Measurements from ENCODE around the gene TMEM181. TPM values are rescaled to one million over a fixed set of nuclear protein-coding genes. Genes with fewer than 3 reads are reported as not detected.

Gene TMEM181
- total RNA-seq, 4 donors from 2014 or later: 10.5 to 22.1 (median 16.8) TPM

DNA sequence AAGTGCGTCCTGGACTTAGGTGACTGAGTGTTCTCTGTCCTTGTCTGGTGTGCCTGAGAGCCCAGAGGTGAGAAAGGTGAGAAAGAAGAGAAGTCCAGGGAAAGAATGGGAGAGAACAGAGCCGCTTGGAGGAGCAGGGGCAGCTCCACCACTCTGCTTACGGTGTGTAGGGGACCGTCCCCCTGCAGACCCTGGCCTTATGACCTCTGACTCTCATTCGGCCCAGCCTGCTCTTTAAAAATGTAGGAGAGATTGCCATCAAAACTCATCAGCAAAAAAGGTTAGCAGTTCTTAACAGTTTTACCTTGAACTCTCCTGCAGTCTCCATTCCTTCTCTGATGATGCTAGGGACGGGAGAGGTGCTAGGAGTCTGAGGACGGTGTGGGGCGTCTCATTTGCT, 2.0 kb downstream of the TMEM181 start:
- Histone ChIP-seq H3K4me1 (peaks cover 10 to 49% (median 18%) of the 10 kb centered on the region in 3 donors), H3K4me3 (peak overlapping the region in 1 of 4 donors; percentile 100), H3K36me3 (no peaks in the 10 kb centered on the region), H3K27ac (no peak overlapping the region), H3K27me3 (peaks cover 0 to 5% (median 0%) of the 10 kb centered on the region in 4 donors), H3K9me3 (no peaks in the 10 kb centered on the region)
- intact Hi-C loops (cut with DNase I): no loop called here
- 89 to 93% methylated on average over 7 to 8 of the region's 8 CpGs for WGBS, 2 donors
- no peak for DNase-seq
- no peak for TF ChIP-seq POLR2A (IDR thresholded peaks at IDR 0.05)
- TF ChIP-seq, protein P1, sequence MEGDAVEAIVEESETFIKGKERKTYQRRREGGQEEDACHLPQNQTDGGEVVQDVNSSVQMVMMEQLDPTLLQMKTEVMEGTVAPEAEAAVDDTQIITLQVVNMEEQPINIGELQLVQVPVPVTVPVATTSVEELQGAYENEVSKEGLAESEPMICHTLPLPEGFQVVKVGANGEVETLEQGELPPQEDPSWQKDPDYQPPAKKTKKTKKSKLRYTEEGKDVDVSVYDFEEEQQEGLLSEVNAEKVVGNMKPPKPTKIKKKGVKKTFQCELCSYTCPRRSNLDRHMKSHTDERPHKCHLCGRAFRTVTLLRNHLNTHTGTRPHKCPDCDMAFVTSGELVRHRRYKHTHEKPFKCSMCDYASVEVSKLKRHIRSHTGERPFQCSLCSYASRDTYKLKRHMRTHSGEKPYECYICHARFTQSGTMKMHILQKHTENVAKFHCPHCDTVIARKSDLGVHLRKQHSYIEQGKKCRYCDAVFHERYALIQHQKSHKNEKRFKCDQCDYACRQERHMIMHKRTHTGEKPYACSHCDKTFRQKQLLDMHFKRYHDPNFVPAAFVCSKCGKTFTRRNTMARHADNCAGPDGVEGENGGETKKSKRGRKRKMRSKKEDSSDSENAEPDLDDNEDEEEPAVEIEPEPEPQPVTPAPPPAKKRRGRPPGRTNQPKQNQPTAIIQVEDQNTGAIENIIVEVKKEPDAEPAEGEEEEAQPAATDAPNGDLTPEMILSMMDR (IDR thresholded peaks at IDR 0.05): no peak

DNA sequence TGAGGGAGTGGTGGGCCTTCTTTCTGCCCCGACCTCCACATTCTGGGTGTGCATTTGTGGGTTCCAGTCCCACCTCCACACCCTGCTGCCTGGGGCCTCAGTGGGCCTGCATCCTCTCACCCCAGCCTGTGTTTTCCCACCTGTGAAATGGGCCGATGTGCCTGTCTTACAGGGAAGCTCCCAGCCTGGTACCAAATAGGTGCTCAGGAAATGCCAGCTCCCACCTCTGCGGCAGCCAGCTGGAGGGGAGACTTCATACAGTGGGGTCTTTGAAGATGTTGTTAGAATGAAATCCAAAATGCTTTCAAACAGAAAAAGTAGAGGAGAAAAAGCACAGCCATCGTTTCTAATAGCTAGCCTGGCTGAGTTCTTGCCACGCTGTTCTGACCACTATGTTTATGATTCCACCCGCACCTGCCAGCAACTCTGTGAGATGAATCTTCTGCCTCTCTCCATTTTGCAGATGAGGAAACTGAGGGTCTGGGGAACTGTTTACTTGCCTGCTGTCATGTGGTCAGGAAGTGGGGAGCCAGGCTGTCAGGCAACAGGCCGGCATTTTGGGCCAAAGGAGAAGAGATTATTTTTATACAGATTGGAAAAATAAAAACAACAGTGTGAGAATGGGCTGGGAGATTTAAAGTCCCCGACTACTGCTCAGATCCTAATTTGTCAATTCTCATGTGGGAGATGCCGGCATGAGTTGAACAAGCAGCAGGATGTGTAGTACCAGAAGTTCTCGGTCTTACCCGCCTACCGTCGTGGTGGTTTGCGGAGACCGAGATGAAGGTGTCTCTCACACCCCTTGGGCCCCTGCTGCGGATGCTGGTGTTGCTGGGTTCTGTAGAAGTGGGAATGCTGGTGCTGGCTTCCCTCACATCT, 4.6 kb downstream of the TMEM181 start:
- Histone ChIP-seq H3K36me3 (no peaks in the 10 kb centered on the region), H3K4me1 (peaks cover 10 to 64% (median 29%) of the 10 kb centered on the region in 3 donors), H3K27ac (no peak overlapping the region), H3K27me3 (no peaks in the 10 kb centered on the region), H3K4me3 (no peak overlapping the region), H3K9me3 (no peaks in the 10 kb centered on the region)
- TF ChIP-seq POLR2A (IDR thresholded peaks at IDR 0.05): no peak
- TF ChIP-seq, protein P1 (IDR thresholded peaks at IDR 0.05): no peak
- WGBS, 2 donors: 84 to 89% methylated on average over 14 to 16 of the region's 16 CpGs
- intact Hi-C loops (cut with DNase I): no loop called here
- DNase-seq: no peak

DNA sequence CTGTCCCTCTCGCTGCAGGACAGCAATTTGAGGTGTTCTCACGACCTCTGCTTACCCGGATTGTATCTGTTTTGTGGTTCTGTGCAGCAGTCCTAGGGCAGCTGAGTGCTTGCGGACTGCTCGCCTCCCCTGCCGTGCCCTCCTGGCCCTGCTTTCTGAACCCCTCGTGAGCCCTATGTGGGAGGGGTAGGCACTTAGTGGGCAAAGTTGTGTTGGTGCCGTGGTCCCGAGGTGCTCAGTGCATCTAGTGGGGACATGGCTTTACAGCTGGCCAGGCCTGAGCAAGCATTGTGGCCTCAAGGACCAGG, 5.2 kb downstream of the TMEM181 start:
- no peak overlapping the region for H3K27ac ChIP-seq
- TF ChIP-seq, protein P1 (IDR thresholded peaks at IDR 0.05): no peak
- TF ChIP-seq POLR2A (IDR thresholded peaks at IDR 0.05): no peak

DNA sequence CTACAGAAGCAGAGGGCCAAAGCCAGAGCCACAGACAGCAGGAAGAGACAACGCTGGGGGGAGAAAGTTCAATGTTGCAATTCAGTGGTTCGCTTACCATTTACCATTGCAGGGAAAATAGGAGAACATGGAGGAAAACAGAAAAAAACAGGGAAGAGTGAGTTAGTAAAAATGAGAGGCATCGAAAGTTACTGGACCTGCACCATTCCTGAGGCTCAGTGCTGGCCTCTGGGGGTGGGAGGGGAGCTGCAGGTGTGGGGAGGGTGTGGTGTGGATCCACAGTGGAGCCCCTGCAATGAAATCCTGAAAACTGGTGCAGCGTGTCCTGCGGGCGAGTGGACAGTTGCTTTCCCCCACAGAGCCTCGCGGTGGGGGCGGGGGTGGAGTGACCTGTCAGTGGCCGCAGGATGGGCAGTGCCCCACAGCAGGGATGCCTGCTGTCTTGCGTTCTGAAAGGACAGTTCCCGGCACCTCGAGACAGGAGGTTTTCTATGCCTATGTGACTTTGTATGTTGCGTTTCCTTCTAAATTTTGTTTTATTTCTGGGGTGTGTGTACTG, 5.7 kb downstream of the TMEM181 start:
- intact Hi-C loops (cut with DNase I): no loop called here
- no peak for TF ChIP-seq POLR2A (IDR thresholded peaks at IDR 0.05)
- 82 to 95% methylated on average over 13 of the region's 14 CpGs for WGBS, 2 donors
- no peaks in the 10 kb centered on the region for H3K27me3 ChIP-seq
- H3K27ac ChIP-seq: no peak overlapping the region
- no peaks in the 10 kb centered on the region for H3K9me3 ChIP-seq
- no peak for DNase-seq
- H3K36me3 ChIP-seq: no peaks in the 10 kb centered on the region
- H3K4me1 ChIP-seq: peaks cover 10 to 62% (median 28%) of the 10 kb centered on the region in 3 donors
- H3K4me3 ChIP-seq: no peak overlapping the region

More for the DNA sequence above, 5.2 kb downstream of the TMEM181 start:
- peaks cover 10 to 62% (median 28%) of the 10 kb centered on the region in 3 donors for H3K4me1 ChIP-seq
- WGBS, 2 donors: 90 to 91% methylated on average over 2 to 4 of the region's 9 CpGs
- intact Hi-C loops (cut with DNase I): no loop called here
- H3K27me3 ChIP-seq: no peaks in the 10 kb centered on the region
- no peaks in the 10 kb centered on the region for H3K9me3 ChIP-seq
- no peak for DNase-seq
- H3K36me3 ChIP-seq: no peaks in the 10 kb centered on the region
- H3K4me3 ChIP-seq: no peak overlapping the region

DNA sequence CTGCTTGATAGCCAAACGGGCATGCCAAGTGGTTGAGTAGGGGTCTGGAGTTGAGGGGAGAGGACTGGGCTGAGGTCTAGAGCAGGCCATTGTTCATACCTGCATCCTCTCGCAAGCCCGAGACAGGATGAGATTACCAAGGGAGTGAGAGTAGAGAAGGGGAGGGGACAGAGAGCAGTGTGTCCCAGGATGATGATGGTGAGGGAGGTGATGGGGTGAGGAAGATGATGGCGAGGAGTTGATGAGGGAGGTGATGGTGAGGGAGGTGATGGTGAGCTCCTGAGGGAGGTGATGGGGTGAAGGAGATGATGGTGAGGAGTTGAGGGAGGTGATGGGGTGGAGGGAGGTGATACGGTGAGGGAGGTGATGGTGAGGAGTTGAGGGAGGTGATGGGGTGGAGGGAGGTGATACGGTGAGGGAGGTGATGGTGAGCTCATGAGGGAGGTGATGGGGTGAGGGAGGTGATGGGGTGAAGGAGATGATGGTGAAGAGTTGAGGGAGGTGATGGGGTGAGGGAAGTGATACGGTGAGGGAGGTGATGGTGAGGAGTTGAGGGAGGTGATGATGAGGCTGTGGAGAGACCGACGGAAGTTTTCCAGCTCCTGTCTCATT, 6.4 kb downstream of the TMEM181 start:
- no peaks in the 10 kb centered on the region for H3K9me3 ChIP-seq
- no peak for TF ChIP-seq POLR2A (IDR thresholded peaks at IDR 0.05)
- TF ChIP-seq, protein P1 (IDR thresholded peaks at IDR 0.05): no peak
- H3K4me1 ChIP-seq: peaks cover 4 to 54% (median 25%) of the 10 kb centered on the region in 3 donors
- H3K36me3 ChIP-seq: no peaks in the 10 kb centered on the region
- WGBS, 2 donors: 93 to 94% methylated on average over 8 to 9 of the region's 9 CpGs
- H3K27me3 ChIP-seq: no peaks in the 10 kb centered on the region
- DNase-seq: no peak
- intact Hi-C loops (cut with DNase I): no loop called here
- no peak overlapping the region for H3K4me3 ChIP-seq
- no peak overlapping the region for H3K27ac ChIP-seq

Data from esophagus squamous epithelium (tissue), 5 donors.